Astrocyte (in vitro differentiated cells and primary cell): Measurements from ENCODE around the gene TMTC1.

Experiments
- CTCF ChIP-seq: IDR thresholded peaks from 2 replicates; pipeline ENCODE4 v1.5.1; 2011; ENCODE audit warnings: low read depth, mild to moderate bottlenecking, inconsistent platforms, low read length, moderate library complexity; ENCODE audit not compliant: insufficient read depth
- EZH2 ChIP-seq: IDR thresholded peaks from 2 replicates; pipeline ENCODE4 v1.6.1; 2012; ENCODE audit warnings: mild to moderate bottlenecking, low read length, inconsistent platforms; ENCODE audit not compliant: insufficient read depth

GRCh38 chr12:29582677-29583272 lies 201.0 kb downstream of the TMTC1 start:
- TF ChIP-seq CTCF (no peak), EZH2 (no peak)
